Effector memory CD4-positive, alpha-beta T cell (primary cell): Measurements from ENCODE around the gene CPB1.

Source experiments
- DNase-seq, 3 donors: peaks; one replicate each; pipeline ENCODE4 v3.0.0-alpha.2; 2020
- H3K27ac ChIP-seq: 2 replicates; pipeline ENCODE4 v1.7.0; 2013; ENCODE audit warnings: mild to moderate bottlenecking, low read length, moderate library complexity; ENCODE audit not compliant: insufficient read depth, poor library complexity, severe bottlenecking
- H3K27me3 ChIP-seq: replicated peaks from 2 replicates; pipeline ENCODE4 v1.7.0; 2013; ENCODE audit warnings: mild to moderate bottlenecking, low read length; ENCODE audit not compliant: insufficient read depth, control insufficient read depth, poor library complexity, severe bottlenecking
- H3K36me3 ChIP-seq: 2 replicates; pipeline ENCODE4 v1.7.0; 2013; ENCODE audit warnings: mild to moderate bottlenecking, low read length, moderate library complexity; ENCODE audit not compliant: control insufficient read depth, insufficient read depth
- H3K4me1 ChIP-seq: 2 replicates; pipeline ENCODE4 v1.7.0; 2013; ENCODE audit warnings: low read length, mild to moderate bottlenecking; ENCODE audit not compliant: control insufficient read depth, insufficient read depth, poor library complexity, severe bottlenecking
- H3K4me3 ChIP-seq: 2 replicates; pipeline ENCODE4 v1.7.0; 2013; ENCODE audit warnings: low read length, low read depth, mild to moderate bottlenecking; ENCODE audit not compliant: insufficient read depth, poor library complexity, severe bottlenecking
- H3K9me3 ChIP-seq: 2 replicates; pipeline ENCODE4 v1.7.0; 2013; ENCODE audit warnings: mild to moderate bottlenecking, low read length, moderate library complexity; ENCODE audit not compliant: control insufficient read depth

The CPB1 gene

GRCh38 chr3:148828136-148828690 lies 602 bp downstream of the CPB1 start:
- H3K36me3 ChIP-seq: no peaks in the 10 kb centered on the region
- H3K9me3 ChIP-seq: no peaks in the 10 kb centered on the region
- H3K4me1 ChIP-seq: no peaks in the 10 kb centered on the region
- no peak overlapping the region for H3K27ac ChIP-seq
- H3K4me3 ChIP-seq: no peak overlapping the region
- H3K27me3 ChIP-seq: no peaks in the 10 kb centered on the region
- no peak for DNase-seq

GRCh38 chr3:148829926-148830325 lies 2.3 kb downstream of the CPB1 start:
- DNase-seq: no peak
- H3K9me3 ChIP-seq: no peaks in the 10 kb centered on the region
- H3K27ac ChIP-seq: no peak overlapping the region
- no peaks in the 10 kb centered on the region for H3K4me1 ChIP-seq
- H3K27me3 ChIP-seq: no peaks in the 10 kb centered on the region
- H3K4me3 ChIP-seq: no peak overlapping the region
- no peaks in the 10 kb centered on the region for H3K36me3 ChIP-seq

- H3K36me3 ChIP-seq: no peaks in the 10 kb centered on the region
- no peaks in the 10 kb centered on the region for H3K4me1 ChIP-seq
- H3K27ac ChIP-seq: no peak overlapping the region
- no peaks in the 10 kb centered on the region for H3K27me3 ChIP-seq
- no peak overlapping the region for H3K4me3 ChIP-seq
- no peak for DNase-seq
- H3K9me3 ChIP-seq: no peaks in the 10 kb centered on the region
These were observed 5.6 kb downstream of the CPB1 start for GRCh38 chr3:148833223-148833622.

GRCh38 chr3:148839805-148840204 lies 12.2 kb downstream of the CPB1 start:
- H3K27ac ChIP-seq: no peak overlapping the region
- no peak for DNase-seq
- H3K36me3 ChIP-seq: no peaks in the 10 kb centered on the region
- H3K9me3 ChIP-seq: no peaks in the 10 kb centered on the region
- H3K4me1 ChIP-seq: no peaks in the 10 kb centered on the region
- H3K4me3 ChIP-seq: no peak overlapping the region
- H3K27me3 ChIP-seq: no peaks in the 10 kb centered on the region

- Histone ChIP-seq H3K36me3 (no peaks in the 10 kb centered on the region), H3K27me3 (no peaks in the 10 kb centered on the region), H3K4me3 (no peak overlapping the region), H3K9me3 (no peaks in the 10 kb centered on the region), H3K27ac (no peak overlapping the region), H3K4me1 (no peaks in the 10 kb centered on the region)
- no peak for DNase-seq
These were observed 12.8 kb downstream of the CPB1 start for GRCh38 chr3:148840451-148840850.

GRCh38 chr3:148845756-148846395 lies 18.3 kb downstream of the CPB1 start:
- no peak for DNase-seq
- no peak overlapping the region for H3K27ac ChIP-seq
- H3K9me3 ChIP-seq: no peaks in the 10 kb centered on the region
- no peaks in the 10 kb centered on the region for H3K27me3 ChIP-seq
- H3K4me1 ChIP-seq: no peaks in the 10 kb centered on the region
- H3K4me3 ChIP-seq: no peak overlapping the region
- no peaks in the 10 kb centered on the region for H3K36me3 ChIP-seq

GRCh38 chr3:148847351-148847750 lies 19.7 kb downstream of the CPB1 start:
- Histone ChIP-seq H3K36me3 (no peaks in the 10 kb centered on the region), H3K4me3 (no peak overlapping the region), H3K4me1 (no peaks in the 10 kb centered on the region), H3K27ac (no peak overlapping the region), H3K9me3 (no peaks in the 10 kb centered on the region), H3K27me3 (no peaks in the 10 kb centered on the region)
- DNase-seq: no peak

- H3K36me3 ChIP-seq: no peaks in the 10 kb centered on the region
- H3K4me1 ChIP-seq: no peaks in the 10 kb centered on the region
- no peaks in the 10 kb centered on the region for H3K27me3 ChIP-seq
- no peak for DNase-seq
- H3K27ac ChIP-seq: no peak overlapping the region
- H3K4me3 ChIP-seq: no peak overlapping the region
- H3K9me3 ChIP-seq: no peaks in the 10 kb centered on the region
These were observed 20.8 kb downstream of the CPB1 start for GRCh38 chr3:148848410-148848809.

- Histone ChIP-seq H3K27me3 (no peaks in the 10 kb centered on the region), H3K27ac (no peak overlapping the region), H3K4me1 (no peaks in the 10 kb centered on the region), H3K9me3 (no peaks in the 10 kb centered on the region), H3K36me3 (no peaks in the 10 kb centered on the region), H3K4me3 (no peak overlapping the region)
- no peak for DNase-seq
These were observed 24.8 kb downstream of the CPB1 start for GRCh38 chr3:148852271-148852992.

- no peaks in the 10 kb centered on the region for H3K9me3 ChIP-seq
- no peaks in the 10 kb centered on the region for H3K36me3 ChIP-seq
- H3K27me3 ChIP-seq: no peaks in the 10 kb centered on the region
- H3K4me3 ChIP-seq: no peak overlapping the region
- no peak overlapping the region for H3K27ac ChIP-seq
- no peaks in the 10 kb centered on the region for H3K4me1 ChIP-seq
- DNase-seq: no peak
These were observed 25.5 kb downstream of the CPB1 start for GRCh38 chr3:148853076-148853475.
